K562 (cell line): Measurements from ENCODE around the gene EYA2. TPM values are rescaled to one million over a fixed set of nuclear protein-coding genes. Genes with fewer than 3 reads are reported as not detected.

Source experiments
- BRD9 ChIP-seq: fragments of 450-650 bp; IDR thresholded peaks from 2 replicates; pipeline ENCODE4 v1.6.1; 2018; ENCODE audit warnings: low read depth; ENCODE audit not compliant: partially characterized antibody
- CBFA2T2 ChIP-seq: fragments of 450-650 bp; conservative IDR thresholded peaks from 2 replicates; pipeline ENCODE4 v1.6.1; 2017; ENCODE audit warnings: mild to moderate bottlenecking
- CBFA2T3 ChIP-seq: fragments of 450-650 bp; IDR thresholded peaks from 2 replicates; pipeline ENCODE4 v1.6.1; 2017
- CHD2 ChIP-seq: IDR thresholded peaks from 2 replicates; pipeline ENCODE4 v1.6.1; 2011; ENCODE audit warnings: low read depth, low read length
- CXXC5 ChIP-seq: fragments of 250-450 bp; sonication (Bioruptor Pico); IDR thresholded peaks from 2 replicates; pipeline ENCODE4 v1.8.0; 2022; ENCODE audit warnings: inconsistent platforms, mild to moderate bottlenecking, moderate library complexity
- FOS ChIP-seq: IDR thresholded peaks from 3 replicates; pipeline ENCODE4 v1.6.1; 2011; ENCODE audit not compliant: insufficient read length; ENCODE audit errors: extremely low read depth
- NFIC ChIP-seq: fragments of 450-650 bp; IDR thresholded peaks from 2 replicates; pipeline ENCODE4 v1.6.1; 2017; ENCODE audit warnings: mild to moderate bottlenecking, inconsistent platforms
- NFYB ChIP-seq: IDR thresholded peaks from 2 replicates; pipeline ENCODE4 v1.6.1; 2011; ENCODE audit warnings: mild to moderate bottlenecking, moderate library complexity; ENCODE audit not compliant: insufficient read length; ENCODE audit errors: extremely low read depth
- RBM25 ChIP-seq: fragments of 200-400 bp; formaldehyde crosslinking; IDR thresholded peaks from 2 replicates; pipeline ENCODE4 v1.6.1; 2018; ENCODE audit warnings: low read length, low read depth, moderate library complexity; ENCODE audit not compliant: severe bottlenecking
- YY1 ChIP-seq, 3 experiments: IDR thresholded peaks; 2 replicates each; pipeline ENCODE4 v1.6.1; 2011; ENCODE audit warnings: low read length in 2 of 3, mild to moderate bottlenecking in 2 of 3, moderate library complexity in 2 of 3, borderline replicate concordance in 1 of 3, control low read depth in 1 of 3, low read depth in 1 of 3; ENCODE audit not compliant: insufficient read depth in 3 of 3, insufficient replicate concordance in 2 of 3, control insufficient read depth in 1 of 3, insufficient read length in 1 of 3; ENCODE audit errors: extremely low read depth in 1 of 3
- ZNF217 ChIP-seq: sonication (generic); formaldehyde crosslinking; IDR thresholded peaks from 2 replicates; pipeline ENCODE4 v1.8.0; 2022; ENCODE audit warnings: mild to moderate bottlenecking, missing genetic modification reagents
- ZNF316 ChIP-seq: fragments of 450-650 bp; IDR thresholded peaks from 2 replicates; pipeline ENCODE4 v1.6.1; 2016
- polyA plus RNA-seq, 8 experiments: library from polyadenylated mRNA; depleted of rRNA in 4 of 8; stranded (reverse) in 5 of 8; unstranded in 3 of 8; fragments of >200 nt; fragmentation: Nextera tagmentation in 2 of 8; fragmentation: Illumina TruSeq in 1 of 8; extraction: Ambion mirVana in 2 of 8; extraction: Trizol in 1 of 8; gene quantifications; 2 replicates each; pipeline versions ENCODE4 v1.2.1 to v1.2.3, GENCODE V29; 2011 to 2014; ENCODE audit warnings: inconsistent platforms in 1 of 8, missing spikeins in 1 of 8
- total RNA-seq, 7 experiments: library from RNA; depleted of rRNA in 6 of 7; stranded (reverse); fragments of >200 nt in 6 of 7; fragmentation: Illumina TruSeq in 2 of 7; extraction: Trizol in 2 of 7; gene quantifications; 2 replicates each; pipeline versions ENCODE4 v1.2.1 to v1.2.3, GENCODE V29; 2011 to 2021; ENCODE audit warnings: low replicate concordance in 1 of 7
- TF ChIP-seq, protein P1 (sequence below), 2 experiments: fragments of 450-650 bp; formaldehyde crosslinking in 1 of 2; IDR thresholded peaks; 2 replicates each; pipeline versions ENCODE4 v1.4.0 to v1.6.1; 2014 to 2020; ENCODE audit warnings: mild to moderate bottlenecking in 2 of 2, borderline replicate concordance in 1 of 2, low read depth in 1 of 2
- TF ChIP-seq, protein P2 (sequence below): fragments of 250-450 bp; sonication (Bioruptor Pico); IDR thresholded peaks from 2 replicates; pipeline ENCODE4 v1.8.0; 2022; ENCODE audit warnings: moderate library complexity, mild to moderate bottlenecking, inconsistent platforms
- TF ChIP-seq, protein P3 (sequence below): sonication (generic); formaldehyde crosslinking; IDR thresholded peaks from 2 replicates; pipeline ENCODE4 v1.9.0; 2022; ENCODE audit warnings: mild to moderate bottlenecking, missing genetic modification reagents

EYA2 gene
- total and polyA plus RNA-seq, 9 of the 15 experiments (the other 6 are each of a cell fraction or from before 2014, with no cell fraction given) = 0.03 TPM; not detected in 8

DNA sequence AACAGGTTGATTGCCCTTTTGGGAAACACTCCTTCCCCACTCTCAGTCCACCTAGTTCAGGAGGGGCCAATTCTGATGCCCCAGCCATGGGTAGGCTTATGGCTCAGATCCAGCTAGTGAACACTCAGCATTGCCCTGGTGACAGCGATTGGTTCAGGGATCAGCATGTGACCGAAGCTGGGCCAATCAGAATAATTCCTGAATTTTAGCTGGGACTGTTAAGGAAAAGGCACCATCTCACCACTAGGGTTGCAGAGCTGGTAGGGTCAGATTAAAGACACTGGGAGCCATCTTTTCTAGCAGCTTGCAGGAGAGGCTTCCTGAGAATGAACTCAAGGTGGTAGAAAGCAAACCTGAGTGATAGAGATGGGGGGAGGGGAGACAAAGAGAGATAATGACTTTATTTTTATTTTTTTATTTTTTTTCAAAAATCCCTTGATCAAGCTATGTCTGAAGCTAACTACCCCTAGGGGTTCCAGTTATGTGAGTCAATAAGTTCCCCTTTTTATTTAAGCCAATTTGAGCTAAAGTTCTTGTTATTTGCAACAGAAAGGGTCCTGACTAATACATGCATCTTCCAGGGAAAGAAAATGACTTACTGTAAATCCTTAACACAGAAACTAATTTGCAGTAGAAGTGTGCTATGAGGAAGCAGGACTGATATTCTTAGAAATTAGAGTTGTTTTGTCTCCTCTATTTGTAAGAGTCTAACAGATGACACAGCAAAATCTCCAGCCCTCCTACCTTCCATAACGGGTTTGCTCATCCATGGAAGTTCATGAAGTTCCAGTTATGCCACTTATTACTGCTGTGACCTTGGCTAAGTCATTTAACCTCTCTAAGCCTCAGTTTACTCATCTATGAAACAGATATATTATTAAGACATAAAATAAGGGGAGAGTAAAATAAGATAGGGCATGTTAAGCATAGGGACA is 44.7 kb downstream of the EYA2 start (continued):
- TF ChIP-seq, protein P1, sequence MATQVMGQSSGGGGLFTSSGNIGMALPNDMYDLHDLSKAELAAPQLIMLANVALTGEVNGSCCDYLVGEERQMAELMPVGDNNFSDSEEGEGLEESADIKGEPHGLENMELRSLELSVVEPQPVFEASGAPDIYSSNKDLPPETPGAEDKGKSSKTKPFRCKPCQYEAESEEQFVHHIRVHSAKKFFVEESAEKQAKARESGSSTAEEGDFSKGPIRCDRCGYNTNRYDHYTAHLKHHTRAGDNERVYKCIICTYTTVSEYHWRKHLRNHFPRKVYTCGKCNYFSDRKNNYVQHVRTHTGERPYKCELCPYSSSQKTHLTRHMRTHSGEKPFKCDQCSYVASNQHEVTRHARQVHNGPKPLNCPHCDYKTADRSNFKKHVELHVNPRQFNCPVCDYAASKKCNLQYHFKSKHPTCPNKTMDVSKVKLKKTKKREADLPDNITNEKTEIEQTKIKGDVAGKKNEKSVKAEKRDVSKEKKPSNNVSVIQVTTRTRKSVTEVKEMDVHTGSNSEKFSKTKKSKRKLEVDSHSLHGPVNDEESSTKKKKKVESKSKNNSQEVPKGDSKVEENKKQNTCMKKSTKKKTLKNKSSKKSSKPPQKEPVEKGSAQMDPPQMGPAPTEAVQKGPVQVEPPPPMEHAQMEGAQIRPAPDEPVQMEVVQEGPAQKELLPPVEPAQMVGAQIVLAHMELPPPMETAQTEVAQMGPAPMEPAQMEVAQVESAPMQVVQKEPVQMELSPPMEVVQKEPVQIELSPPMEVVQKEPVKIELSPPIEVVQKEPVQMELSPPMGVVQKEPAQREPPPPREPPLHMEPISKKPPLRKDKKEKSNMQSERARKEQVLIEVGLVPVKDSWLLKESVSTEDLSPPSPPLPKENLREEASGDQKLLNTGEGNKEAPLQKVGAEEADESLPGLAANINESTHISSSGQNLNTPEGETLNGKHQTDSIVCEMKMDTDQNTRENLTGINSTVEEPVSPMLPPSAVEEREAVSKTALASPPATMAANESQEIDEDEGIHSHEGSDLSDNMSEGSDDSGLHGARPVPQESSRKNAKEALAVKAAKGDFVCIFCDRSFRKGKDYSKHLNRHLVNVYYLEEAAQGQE (IDR thresholded peaks at IDR 0.05; ENCODE audit: borderline replicate concordance) = peak; percentile 28
- TF ChIP-seq, protein P1 (CRISPR knock-in tag; IDR thresholded peaks at IDR 0.05; ENCODE audit: low read depth) = no peak
- TF ChIP-seq FOS (peak; percentile 68), RBM25 (peak; percentile 72), BRD9 (no peak), ZNF316 (peak; percentile 51; the same call in 1 of the 2 replicates), NFYB (peak; percentile 94), YY1 (IDR thresholded peaks at IDR 0.05; ENCODE audit: borderline replicate concordance in 1 of 3, control insufficient read depth in 1 of 3, extremely low read depth in 1 of 3, insufficient read depth in 3 of 3, insufficient read length in 1 of 3, insufficient replicate concordance in 2 of 3, low read depth in 1 of 3, low read length in 2 of 3) (peak in 1 of 3 experiments; percentile 60), CXXC5 (CRISPR knock-in tag) (no peak), CBFA2T3 (0 out of 2 replicates have a peak, but pooled peaks have one; percentile 17), ZNF217 (CRISPR knock-in tag) (no peak), NFIC (peak; percentile 78), CHD2 (0 out of 2 replicates have a peak, but pooled peaks have one; percentile 43), CBFA2T2 (peak; percentile 39; the same call in 1 of the 2 replicates)
- TF ChIP-seq, protein P2, sequence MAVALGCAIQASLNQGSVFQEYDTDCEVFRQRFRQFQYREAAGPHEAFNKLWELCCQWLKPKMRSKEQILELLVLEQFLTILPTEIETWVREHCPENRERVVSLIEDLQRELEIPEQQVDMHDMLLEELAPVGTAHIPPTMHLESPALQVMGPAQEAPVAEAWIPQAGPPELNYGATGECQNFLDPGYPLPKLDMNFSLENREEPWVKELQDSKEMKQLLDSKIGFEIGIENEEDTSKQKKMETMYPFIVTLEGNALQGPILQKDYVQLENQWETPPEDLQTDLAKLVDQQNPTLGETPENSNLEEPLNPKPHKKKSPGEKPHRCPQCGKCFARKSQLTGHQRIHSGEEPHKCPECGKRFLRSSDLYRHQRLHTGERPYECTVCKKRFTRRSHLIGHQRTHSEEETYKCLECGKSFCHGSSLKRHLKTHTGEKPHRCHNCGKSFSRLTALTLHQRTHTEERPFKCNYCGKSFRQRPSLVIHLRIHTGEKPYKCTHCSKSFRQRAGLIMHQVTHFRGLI (CRISPR knock-in tag) = no peak
- TF ChIP-seq, protein P3, sequence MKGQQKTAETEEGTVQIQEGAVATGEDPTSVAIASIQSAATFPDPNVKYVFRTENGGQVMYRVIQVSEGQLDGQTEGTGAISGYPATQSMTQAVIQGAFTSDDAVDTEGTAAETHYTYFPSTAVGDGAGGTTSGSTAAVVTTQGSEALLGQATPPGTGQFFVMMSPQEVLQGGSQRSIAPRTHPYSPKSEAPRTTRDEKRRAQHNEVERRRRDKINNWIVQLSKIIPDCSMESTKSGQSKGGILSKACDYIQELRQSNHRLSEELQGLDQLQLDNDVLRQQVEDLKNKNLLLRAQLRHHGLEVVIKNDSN (CRISPR knock-in tag) = peak; percentile 92
